Panc1 (cell line): ENCODE data around the gene RALB.

Source experiments
- CTCF ChIP-seq: fragments of 450-650 bp; IDR thresholded peaks from 2 replicates; pipeline ENCODE4 v1.5.1; 2017; ENCODE audit warnings: mild to moderate bottlenecking
- POLR2AphosphoS5 ChIP-seq: IDR thresholded peaks from 2 replicates; pipeline ENCODE4 v1.6.1; 2012; ENCODE audit warnings: mild to moderate bottlenecking, low read depth, low read length, moderate library complexity
- TCF7L2 ChIP-seq: IDR thresholded peaks from 2 replicates; pipeline ENCODE4 v1.6.1; 2011; ENCODE audit warnings: mild to moderate bottlenecking, low read depth, low read length, inconsistent platforms
- TF ChIP-seq, protein P1 (sequence below), 2 experiments: IDR thresholded peaks; 2 replicates each; pipeline ENCODE4 v1.6.1; 2011 to 2012; ENCODE audit warnings: low read depth in 2 of 2, control low read depth in 1 of 2, low read length in 1 of 2, mild to moderate bottlenecking in 1 of 2, moderate library complexity in 1 of 2; ENCODE audit not compliant: insufficient read depth in 1 of 2

DNA sequence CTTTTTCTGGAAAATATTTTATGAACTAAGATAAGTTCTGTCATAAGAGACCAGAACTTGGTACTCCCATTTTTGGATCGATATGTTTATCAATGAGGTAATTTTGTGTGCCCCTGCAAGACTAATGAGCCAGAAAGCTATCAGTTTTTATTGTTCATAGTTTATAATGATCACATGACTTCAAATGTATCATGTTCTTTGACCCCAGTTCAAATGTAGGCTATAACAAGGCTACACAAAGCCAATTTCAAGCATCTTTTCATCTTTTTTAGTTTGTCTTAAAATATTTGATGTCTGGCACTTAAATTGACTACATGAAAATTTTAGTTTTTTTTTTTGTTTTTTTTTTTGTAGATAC is 35.3 kb downstream of the RALB start:
- TF ChIP-seq CTCF (no peak), POLR2AphosphoS5 (no peak), TCF7L2 (no peak)
- TF ChIP-seq, protein P1, sequence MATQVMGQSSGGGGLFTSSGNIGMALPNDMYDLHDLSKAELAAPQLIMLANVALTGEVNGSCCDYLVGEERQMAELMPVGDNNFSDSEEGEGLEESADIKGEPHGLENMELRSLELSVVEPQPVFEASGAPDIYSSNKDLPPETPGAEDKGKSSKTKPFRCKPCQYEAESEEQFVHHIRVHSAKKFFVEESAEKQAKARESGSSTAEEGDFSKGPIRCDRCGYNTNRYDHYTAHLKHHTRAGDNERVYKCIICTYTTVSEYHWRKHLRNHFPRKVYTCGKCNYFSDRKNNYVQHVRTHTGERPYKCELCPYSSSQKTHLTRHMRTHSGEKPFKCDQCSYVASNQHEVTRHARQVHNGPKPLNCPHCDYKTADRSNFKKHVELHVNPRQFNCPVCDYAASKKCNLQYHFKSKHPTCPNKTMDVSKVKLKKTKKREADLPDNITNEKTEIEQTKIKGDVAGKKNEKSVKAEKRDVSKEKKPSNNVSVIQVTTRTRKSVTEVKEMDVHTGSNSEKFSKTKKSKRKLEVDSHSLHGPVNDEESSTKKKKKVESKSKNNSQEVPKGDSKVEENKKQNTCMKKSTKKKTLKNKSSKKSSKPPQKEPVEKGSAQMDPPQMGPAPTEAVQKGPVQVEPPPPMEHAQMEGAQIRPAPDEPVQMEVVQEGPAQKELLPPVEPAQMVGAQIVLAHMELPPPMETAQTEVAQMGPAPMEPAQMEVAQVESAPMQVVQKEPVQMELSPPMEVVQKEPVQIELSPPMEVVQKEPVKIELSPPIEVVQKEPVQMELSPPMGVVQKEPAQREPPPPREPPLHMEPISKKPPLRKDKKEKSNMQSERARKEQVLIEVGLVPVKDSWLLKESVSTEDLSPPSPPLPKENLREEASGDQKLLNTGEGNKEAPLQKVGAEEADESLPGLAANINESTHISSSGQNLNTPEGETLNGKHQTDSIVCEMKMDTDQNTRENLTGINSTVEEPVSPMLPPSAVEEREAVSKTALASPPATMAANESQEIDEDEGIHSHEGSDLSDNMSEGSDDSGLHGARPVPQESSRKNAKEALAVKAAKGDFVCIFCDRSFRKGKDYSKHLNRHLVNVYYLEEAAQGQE (IDR thresholded peaks at IDR 0.05; ENCODE audit: insufficient read depth in 1 of 2, low read depth in 2 of 2, low read length in 1 of 2) = no peak
